HepG2 (cell line): Measurements from ENCODE around the gene CLEC16A. TPM values are rescaled to one million over a fixed set of nuclear protein-coding genes. Genes with fewer than 3 reads are reported as not detected.

Experiments used
- ATF1 ChIP-seq: IDR thresholded peaks from 2 replicates; pipeline ENCODE4 v1.6.1; 2016; ENCODE audit warnings: mild to moderate bottlenecking, control low read depth
- DNMT3B ChIP-seq: conservative IDR thresholded peaks from 2 replicates; pipeline ENCODE4 v1.6.1; 2016; ENCODE audit warnings: missing biosample characterization, control low read depth
- EP300 ChIP-seq, 3 experiments: sonication (generic) in 1 of 3; formaldehyde crosslinking in 1 of 3; IDR thresholded peaks; 2 replicates each; pipeline versions ENCODE4 v1.5.1 to v1.6.1; 2011 to 2020; ENCODE audit warnings: low read depth in 2 of 3, low read length in 2 of 3, borderline replicate concordance in 1 of 3, improper control_type of control experiment in 1 of 3, mild to moderate bottlenecking in 1 of 3, missing genetic modification reagents in 1 of 3, moderate library complexity in 1 of 3
- HDAC1 ChIP-seq: sonication (generic); formaldehyde crosslinking; IDR thresholded peaks from 2 replicates; pipeline ENCODE4 v1.5.1; 2020; ENCODE audit warnings: mild to moderate bottlenecking, missing genetic modification reagents
- JARID2 ChIP-seq: sonication (generic); formaldehyde crosslinking; IDR thresholded peaks from 2 replicates; pipeline ENCODE4 v1.8.1; 2023; ENCODE audit warnings: missing genetic modification reagents, inconsistent platforms; ENCODE audit not compliant: insufficient replicate concordance
- KAT7 ChIP-seq: IDR thresholded peaks from 2 replicates; pipeline ENCODE4 v1.6.1; 2018; ENCODE audit warnings: borderline replicate concordance, missing compliant biosample characterization
- KLF16 ChIP-seq, 2 experiments: sonication (generic) in 1 of 2; formaldehyde crosslinking in 1 of 2; IDR thresholded peaks; 2 replicates each; pipeline versions ENCODE4 v1.6.1 to v1.8.0; 2016 to 2023; ENCODE audit warnings: missing genetic modification reagents in 2 of 2, missing compliant biosample characterization in 1 of 2
- NCOR1 ChIP-seq: fragments of 200-600 bp; sonication (generic); IDR thresholded peaks from 2 replicates; pipeline ENCODE4 v1.7.0; 2017; ENCODE audit warnings: antibody characterized with exemption, low read length, borderline replicate concordance
- NFKB2 ChIP-seq: sonication (generic); formaldehyde crosslinking; IDR thresholded peaks from 2 replicates; pipeline ENCODE4 v1.4.0; 2020; ENCODE audit warnings: missing genetic modification reagents, borderline replicate concordance
- PITX1 ChIP-seq: sonication (generic); formaldehyde crosslinking; IDR thresholded peaks from 2 replicates; pipeline ENCODE4 v1.5.1; 2020; ENCODE audit warnings: mild to moderate bottlenecking, missing genetic modification reagents
- TEAD3 ChIP-seq: optimal IDR thresholded peaks from 2 replicates; pipeline ENCODE3; 2016; ENCODE audit warnings: borderline replicate concordance
- TRAFD1 ChIP-seq: sonication (generic); formaldehyde crosslinking; IDR thresholded peaks from 2 replicates; pipeline ENCODE4 v1.5.1; 2020; ENCODE audit warnings: missing genetic modification reagents, mild to moderate bottlenecking, borderline replicate concordance
- U2AF2 ChIP-seq: fragments of 200-400 bp; formaldehyde crosslinking; IDR thresholded peaks from 2 replicates; pipeline ENCODE4 v1.6.1; 2017; ENCODE audit warnings: low read depth, mild to moderate bottlenecking, low read length
- ZBTB3 ChIP-seq: sonication (generic); formaldehyde crosslinking; IDR thresholded peaks from 2 replicates; pipeline ENCODE4 v1.4.0; 2020; ENCODE audit warnings: low read depth, mild to moderate bottlenecking, moderate library complexity, missing genetic modification reagents, borderline replicate concordance
- ZBTB49 ChIP-seq: sonication (generic); formaldehyde crosslinking; IDR thresholded peaks from 2 replicates; pipeline ENCODE4 v1.4.0; 2020; ENCODE audit warnings: missing genetic modification reagents, borderline replicate concordance
- ZFP37 ChIP-seq: sonication (generic); formaldehyde crosslinking; IDR thresholded peaks from 2 replicates; pipeline ENCODE4 v1.4.0; 2020; ENCODE audit warnings: missing genetic modification reagents, borderline replicate concordance
- ZKSCAN1 ChIP-seq: fragments of 150-350 bp; IDR thresholded peaks from 2 replicates; pipeline ENCODE4 v1.6.1; 2014; ENCODE audit warnings: low read length
- ZNF124 ChIP-seq: sonication (generic); formaldehyde crosslinking; IDR thresholded peaks from 2 replicates; pipeline ENCODE4 v1.4.0; 2020; ENCODE audit warnings: missing genetic modification reagents
- ZNF574 ChIP-seq: sonication (generic); formaldehyde crosslinking; IDR thresholded peaks from 2 replicates; pipeline ENCODE4 v1.4.0; 2020; ENCODE audit warnings: missing genetic modification reagents
- ZNF615 ChIP-seq: sonication (generic); formaldehyde crosslinking; IDR thresholded peaks from 2 replicates; pipeline ENCODE4 v1.5.0; 2020; ENCODE audit warnings: mild to moderate bottlenecking, missing genetic modification reagents, borderline replicate concordance
- ZSCAN25 ChIP-seq: sonication (generic); formaldehyde crosslinking; IDR thresholded peaks from 2 replicates; pipeline ENCODE4 v1.8.0; 2022; ENCODE audit warnings: mild to moderate bottlenecking, missing genetic modification reagents
- ZZZ3 ChIP-seq: sonication (generic); formaldehyde crosslinking; IDR thresholded peaks from 2 replicates; pipeline ENCODE4 v1.4.0; 2020; ENCODE audit warnings: missing genetic modification reagents, mild to moderate bottlenecking, borderline replicate concordance
- polyA plus RNA-seq, 8 experiments: library from polyadenylated mRNA; depleted of rRNA in 3 of 8; stranded (reverse) in 7 of 8; unstranded in 1 of 8; fragments of >200 nt; fragmentation: Illumina TruSeq in 4 of 8; extraction: Trizol in 4 of 8; gene quantifications; 2 replicates each; pipeline versions ENCODE4 v1.2.1 to v1.2.3, GENCODE V29; 2011 to 2016; ENCODE audit warnings: low read depth in 4 of 8, missing spikeins in 1 of 8, mixed read lengths in 1 of 8; ENCODE audit not compliant: insufficient read depth in 1 of 8
- total RNA-seq, 5 experiments: library from RNA; depleted of rRNA; stranded (reverse); fragments of >200 nt; fragmentation: Illumina TruSeq; extraction: Trizol; gene quantifications; 2 replicates each; pipeline ENCODE4 v1.2.3, GENCODE V29; 2016; ENCODE audit warnings: low read depth in 1 of 5

The CLEC16A gene
- total and polyA plus RNA-seq, 2 of the 13 experiments (the other 11 are each of a cell fraction or from before 2014, with no cell fraction given), result 8.5 to 10.3 TPM

- TF ChIP-seq ZKSCAN1 (peak; percentile 45; the same call in 1 of the 2 replicates), ZBTB49 (CRISPR knock-in tag) (no peak), NFKB2 (peak; percentile 66; the same call in 1 of the 2 replicates), ZZZ3 (CRISPR knock-in tag) (peak; percentile 98), ZNF574 (peak; percentile 97), ZBTB3 (peak; percentile 84; the same call in 1 of the 2 replicates), U2AF2 (no peak), TEAD3 (CRISPR knock-in tag) (peak; percentile 97), ZFP37 (CRISPR knock-in tag) (no peak), ZNF124 (CRISPR knock-in tag) (peak; percentile 99), HDAC1 (CRISPR knock-in tag) (peak; percentile 99), ZNF615 (CRISPR knock-in tag) (no peak), KAT7 (CRISPR knock-in tag) (peak; percentile 99), JARID2 (CRISPR knock-in tag) (peak; percentile 58), PITX1 (peak; percentile 91), EP300 (IDR thresholded peaks at IDR 0.05; ENCODE audit: low read depth in 2 of 2, low read length in 2 of 2) (peak in 1 of 2 experiments; percentile 61; a peak in 2 of 4 replicates), EP300 (CRISPR knock-in tag; IDR thresholded peaks at IDR 0.05; ENCODE audit: borderline replicate concordance) (peak; percentile 57; the same call in 1 of the 2 replicates), NCOR1 (no peak), ZSCAN25 (peak; percentile 84), ATF1 (no peak), TRAFD1 (peak; percentile 99; the same call in 1 of the 2 replicates), KLF16 (CRISPR knock-in tag; IDR thresholded peaks at IDR 0.05) (peak in 1 of 2 experiments; percentile 96; a peak in 2 of 4 replicates), DNMT3B (CRISPR knock-in tag) (peak; percentile 73; the same call in 1 of the 2 replicates)
Measured at GRCh38 chr16:10944249-10945064, at the start of gene CLEC16A (continued).
